K562 (cell line): ENCODE measurements around the gene ST8SIA2. TPM values are rescaled to one million over a fixed set of nuclear protein-coding genes. Genes with fewer than 3 reads are reported as not detected.

Source experiments
- CTBP1 ChIP-seq: fragments of 450-650 bp; IDR thresholded peaks from 2 replicates; pipeline ENCODE4 v1.6.1; 2016; ENCODE audit warnings: borderline replicate concordance
- ID3 ChIP-seq, 2 experiments: fragments of 250-450 bp in 1 of 2; fragments of 450-650 bp in 1 of 2; sonication (Bioruptor Pico) in 1 of 2; IDR thresholded peaks; 2 replicates each; pipeline versions ENCODE4 v1.6.1 to v1.8.0; 2016 to 2021; ENCODE audit warnings: mild to moderate bottlenecking in 2 of 2, moderate library complexity in 2 of 2, missing compliant biosample characterization in 1 of 2, missing genetic modification characterization in 1 of 2
- MAFG ChIP-seq: fragments of 450-650 bp; conservative IDR thresholded peaks from 2 replicates; pipeline ENCODE4 v1.6.1; 2016; ENCODE audit warnings: missing genetic modification characterization, missing compliant biosample characterization
- PRDM10 ChIP-seq: fragments of 450-650 bp; IDR thresholded peaks from 2 replicates; pipeline ENCODE4 v1.6.1; 2018; ENCODE audit not compliant: partially characterized antibody
- polyA plus RNA-seq, 8 experiments: library from polyadenylated mRNA; depleted of rRNA in 4 of 8; stranded (reverse) in 5 of 8; unstranded in 3 of 8; fragments of >200 nt; fragmentation: Nextera tagmentation in 2 of 8; fragmentation: Illumina TruSeq in 1 of 8; extraction: Ambion mirVana in 2 of 8; extraction: Trizol in 1 of 8; gene quantifications; 2 replicates each; pipeline versions ENCODE4 v1.2.1 to v1.2.3, GENCODE V29; 2011 to 2014; ENCODE audit warnings: inconsistent platforms in 1 of 8, missing spikeins in 1 of 8
- total RNA-seq, 7 experiments: library from RNA; depleted of rRNA in 6 of 7; stranded (reverse); fragments of >200 nt in 6 of 7; fragmentation: Illumina TruSeq in 2 of 7; extraction: Trizol in 2 of 7; gene quantifications; 2 replicates each; pipeline versions ENCODE4 v1.2.1 to v1.2.3, GENCODE V29; 2011 to 2021; ENCODE audit warnings: low replicate concordance in 1 of 7
- TF ChIP-seq, protein P1 (sequence below), 2 experiments: fragments of 450-650 bp; formaldehyde crosslinking in 1 of 2; IDR thresholded peaks; 2 replicates each; pipeline versions ENCODE4 v1.4.0 to v1.6.1; 2014 to 2020; ENCODE audit warnings: mild to moderate bottlenecking in 2 of 2, borderline replicate concordance in 1 of 2, low read depth in 1 of 2

ST8SIA2 gene
- total and polyA plus RNA-seq, 9 of the 15 experiments (the other 6 are each of a cell fraction or from before 2014, with no cell fraction given): not detected

DNA sequence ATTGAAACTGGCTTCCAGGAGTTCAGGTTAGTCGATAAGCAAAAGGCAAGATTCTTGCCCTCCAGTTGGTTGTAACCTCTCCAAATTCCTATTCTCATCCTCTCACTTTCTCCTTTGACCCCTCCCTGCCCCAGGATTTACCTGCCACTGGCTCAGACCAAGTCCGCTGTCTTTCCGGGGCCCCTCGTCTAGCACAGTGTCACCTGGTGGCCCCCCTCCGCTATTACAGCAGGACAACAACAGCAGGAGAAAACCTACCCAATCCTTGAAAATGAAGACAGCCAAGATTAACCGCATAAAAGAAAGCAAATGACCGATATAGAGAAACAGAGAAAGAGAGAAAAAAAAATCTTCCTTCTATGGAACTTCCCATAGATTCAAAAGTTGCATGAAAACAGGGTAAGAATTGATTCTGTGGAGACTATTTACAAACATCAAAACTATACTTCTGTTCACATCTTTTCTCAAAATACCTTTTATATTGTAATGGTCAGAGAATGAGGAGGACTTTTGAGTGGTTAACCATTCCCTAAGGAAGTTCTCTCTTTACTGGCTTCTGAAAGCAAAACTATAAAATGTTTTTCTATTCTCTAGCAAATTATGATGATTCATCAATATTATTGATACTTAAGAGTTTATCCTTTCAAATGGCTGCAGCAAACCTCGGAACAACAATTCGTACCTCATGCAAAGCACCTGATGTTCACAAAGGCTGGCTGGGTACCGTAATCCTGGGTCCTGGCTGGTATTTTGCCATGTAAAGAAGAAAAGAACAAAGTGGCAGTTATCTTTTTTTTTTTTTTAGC lies 10.0 kb upstream of the ST8SIA2 start (continued):
- TF ChIP-seq, protein P1, sequence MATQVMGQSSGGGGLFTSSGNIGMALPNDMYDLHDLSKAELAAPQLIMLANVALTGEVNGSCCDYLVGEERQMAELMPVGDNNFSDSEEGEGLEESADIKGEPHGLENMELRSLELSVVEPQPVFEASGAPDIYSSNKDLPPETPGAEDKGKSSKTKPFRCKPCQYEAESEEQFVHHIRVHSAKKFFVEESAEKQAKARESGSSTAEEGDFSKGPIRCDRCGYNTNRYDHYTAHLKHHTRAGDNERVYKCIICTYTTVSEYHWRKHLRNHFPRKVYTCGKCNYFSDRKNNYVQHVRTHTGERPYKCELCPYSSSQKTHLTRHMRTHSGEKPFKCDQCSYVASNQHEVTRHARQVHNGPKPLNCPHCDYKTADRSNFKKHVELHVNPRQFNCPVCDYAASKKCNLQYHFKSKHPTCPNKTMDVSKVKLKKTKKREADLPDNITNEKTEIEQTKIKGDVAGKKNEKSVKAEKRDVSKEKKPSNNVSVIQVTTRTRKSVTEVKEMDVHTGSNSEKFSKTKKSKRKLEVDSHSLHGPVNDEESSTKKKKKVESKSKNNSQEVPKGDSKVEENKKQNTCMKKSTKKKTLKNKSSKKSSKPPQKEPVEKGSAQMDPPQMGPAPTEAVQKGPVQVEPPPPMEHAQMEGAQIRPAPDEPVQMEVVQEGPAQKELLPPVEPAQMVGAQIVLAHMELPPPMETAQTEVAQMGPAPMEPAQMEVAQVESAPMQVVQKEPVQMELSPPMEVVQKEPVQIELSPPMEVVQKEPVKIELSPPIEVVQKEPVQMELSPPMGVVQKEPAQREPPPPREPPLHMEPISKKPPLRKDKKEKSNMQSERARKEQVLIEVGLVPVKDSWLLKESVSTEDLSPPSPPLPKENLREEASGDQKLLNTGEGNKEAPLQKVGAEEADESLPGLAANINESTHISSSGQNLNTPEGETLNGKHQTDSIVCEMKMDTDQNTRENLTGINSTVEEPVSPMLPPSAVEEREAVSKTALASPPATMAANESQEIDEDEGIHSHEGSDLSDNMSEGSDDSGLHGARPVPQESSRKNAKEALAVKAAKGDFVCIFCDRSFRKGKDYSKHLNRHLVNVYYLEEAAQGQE (IDR thresholded peaks at IDR 0.05; ENCODE audit: borderline replicate concordance): peak; percentile 36; the same call in 1 of the 2 replicates
- TF ChIP-seq, protein P1 (CRISPR knock-in tag; IDR thresholded peaks at IDR 0.05; ENCODE audit: low read depth): no peak
- TF ChIP-seq PRDM10 (peak; percentile 58), ID3 (CRISPR knock-in tag; IDR thresholded peaks at IDR 0.05) (no peak), ID3 (tag; IDR thresholded peaks at IDR 0.05) (no peak), CTBP1 (no peak), MAFG (tag) (peak; percentile 82)
